Suppressor macrophage (primary cell): ENCODE measurements around the gene P2RX5.
"Not testable (repeated sequence)": the region's sequence is repeated elsewhere in the genome, so short reads cannot be mapped to it uniquely, and the experiment has no call there.

Source experiments
- DNase-seq, 4 experiments: peaks; one replicate each; pipeline ENCODE4 v3.0.0-alpha.2; 2020 to 2022

Gene P2RX5

DNA sequence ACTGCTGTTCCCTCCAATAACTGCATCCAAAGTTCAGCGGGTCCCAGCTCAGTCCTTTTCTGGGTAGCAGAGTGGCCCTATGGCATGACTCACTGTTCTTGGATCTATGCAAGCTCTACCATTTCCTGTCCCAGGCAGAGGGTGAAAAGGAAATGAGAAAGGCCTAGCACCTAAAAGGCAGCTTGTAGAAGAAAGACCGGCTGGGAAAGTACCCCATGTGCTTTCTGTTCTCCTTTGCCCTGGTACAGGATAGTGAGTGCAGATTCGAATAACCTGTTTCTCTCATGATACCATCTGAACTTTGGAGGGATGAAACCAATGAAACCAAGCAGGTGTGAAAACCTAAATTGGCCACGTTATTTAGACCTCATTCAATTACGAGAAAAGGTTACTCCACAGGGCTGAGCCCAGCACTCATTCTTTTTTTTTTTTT, 15.0 kb upstream of the P2RX5 start:
- DNase-seq: peak; percentile 69 to 87 (median 82)

DNA sequence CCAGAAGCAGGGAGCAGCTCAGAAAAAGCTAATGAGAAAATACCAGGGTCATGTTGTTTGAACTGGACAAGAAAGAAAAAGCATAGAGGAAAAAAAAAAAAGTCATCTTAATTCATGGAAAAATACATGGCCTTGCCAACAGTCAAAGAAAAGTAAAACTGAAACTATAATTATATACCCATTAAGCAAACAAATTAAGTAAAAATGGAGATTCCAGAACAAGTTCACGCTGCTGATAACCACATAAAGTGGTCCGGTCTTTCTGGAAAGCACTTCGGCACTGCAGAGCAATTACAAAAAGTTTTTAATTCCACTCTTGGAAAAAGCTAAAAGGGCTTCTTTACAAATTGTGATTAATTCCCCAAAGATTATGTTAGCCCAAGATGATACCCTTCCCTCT, 12.4 kb upstream of the P2RX5 start:
- no peak for DNase-seq

DNA sequence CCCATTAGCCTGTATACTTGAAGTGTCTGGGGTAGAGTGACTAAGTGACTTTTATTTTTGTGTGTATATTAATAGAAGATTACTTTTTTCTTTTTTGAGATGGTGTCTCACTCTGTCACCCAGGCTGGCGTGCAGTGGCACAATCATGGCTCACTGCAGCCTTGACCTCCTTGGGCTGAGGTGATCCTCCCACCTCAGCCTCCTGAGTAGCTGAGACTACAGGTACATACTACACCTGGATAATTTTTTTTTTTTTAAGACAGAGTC, 9.7 kb upstream of the P2RX5 start:
- DNase-seq: not testable (repeated sequence)

DNA sequence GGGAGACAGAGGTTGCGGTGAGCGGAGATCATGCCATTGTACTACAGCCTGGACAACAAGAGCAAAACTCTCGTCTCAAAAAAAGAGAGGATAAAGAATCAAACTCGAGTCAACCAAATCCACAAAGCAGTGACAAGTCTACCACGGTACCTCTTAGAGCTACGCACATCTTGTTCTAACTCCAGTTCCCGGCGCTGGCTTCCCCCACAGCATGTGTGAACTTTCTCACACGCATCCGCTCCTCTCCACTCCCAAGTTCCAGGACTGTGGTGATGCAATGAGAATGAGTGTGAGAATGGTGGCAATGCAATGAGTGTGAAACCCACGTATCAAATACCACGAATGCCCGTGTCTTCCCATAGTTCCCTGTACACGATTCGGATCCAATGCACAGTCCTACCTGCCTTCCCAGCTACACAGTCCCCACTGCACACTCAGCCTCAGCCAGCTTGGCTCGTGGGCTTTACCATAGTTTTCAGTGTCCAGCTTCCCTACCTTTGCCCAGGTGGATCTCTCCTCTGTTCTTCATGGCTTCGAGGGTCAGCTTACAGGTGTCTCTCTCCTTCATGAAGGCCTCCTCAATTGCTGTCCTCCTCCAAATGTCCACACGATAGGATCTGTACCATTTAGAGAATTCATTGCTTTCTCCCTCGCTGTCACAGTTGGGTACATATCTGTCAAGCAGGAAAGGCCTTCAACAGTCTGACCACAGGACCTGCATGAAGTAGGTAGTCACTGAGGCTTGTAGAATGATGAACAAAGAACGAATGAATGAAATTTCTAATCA, 9.2 kb upstream of the P2RX5 start:
- DNase-seq: no peak

DNA sequence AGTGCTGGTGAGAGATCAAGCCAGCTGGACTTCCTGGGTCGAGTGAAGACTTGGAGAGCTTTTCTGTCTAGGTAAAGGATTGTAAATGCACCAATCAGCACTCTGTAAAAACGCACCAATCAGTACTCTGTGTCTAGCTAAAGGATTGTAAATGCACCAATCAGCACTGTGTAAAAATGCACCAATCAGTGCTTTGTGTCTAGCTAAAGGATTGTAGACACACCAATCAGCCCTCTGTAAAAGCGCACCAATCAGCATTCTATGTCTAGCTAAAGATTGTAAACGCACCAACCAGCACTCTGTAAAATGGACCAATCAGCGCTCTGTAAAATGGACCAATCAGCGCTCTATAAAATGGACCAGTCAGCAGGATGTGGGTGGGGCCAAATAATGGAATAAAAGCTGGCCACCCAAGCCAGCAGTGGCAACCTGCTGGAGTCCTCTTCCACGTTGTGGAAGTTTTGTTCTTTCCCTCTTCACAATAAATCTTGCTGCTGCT, 6.1 kb upstream of the P2RX5 start:
- not testable (repeated sequence) for DNase-seq

DNA sequence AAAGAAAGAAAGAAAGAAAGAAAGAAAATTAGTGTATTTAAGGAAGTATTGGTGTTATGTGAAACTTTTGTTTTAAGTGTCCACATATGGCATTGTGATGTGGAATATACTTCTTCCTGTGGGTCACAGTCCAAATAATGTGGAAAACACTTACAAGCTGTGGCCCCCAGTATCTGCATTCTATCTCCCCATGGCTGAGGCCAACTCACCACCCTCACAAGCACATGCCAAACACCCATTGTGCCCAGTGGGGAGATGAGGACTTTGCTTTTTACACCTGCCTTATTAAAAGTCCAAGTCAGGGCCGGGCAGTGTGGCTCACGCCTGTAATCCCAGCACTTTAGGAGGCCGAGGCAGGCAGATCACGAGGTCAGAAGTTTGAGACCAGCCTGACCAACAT, 4.0 kb upstream of the P2RX5 start:
- DNase-seq: no peak

DNA sequence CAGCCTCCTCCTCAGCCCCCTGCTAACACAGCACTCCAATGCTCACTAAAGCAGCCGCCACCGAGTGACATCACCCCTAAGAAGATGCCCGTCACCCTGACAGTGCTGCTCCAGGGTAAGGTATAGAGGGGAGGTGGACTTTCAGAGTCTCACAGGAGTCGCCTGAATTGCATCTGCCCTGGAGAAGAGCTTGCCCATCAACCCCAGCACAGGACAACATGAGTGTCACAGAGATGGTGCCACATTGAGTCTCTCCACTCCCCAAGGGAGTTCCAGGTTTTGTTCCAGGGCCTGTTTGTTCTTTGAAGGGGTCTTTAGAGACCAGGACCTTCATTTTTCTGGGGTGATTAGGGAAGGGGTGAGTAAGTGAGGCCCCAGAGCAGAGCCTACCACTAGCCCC, 2.2 kb upstream of the P2RX5 start:
- no peak for DNase-seq

DNA sequence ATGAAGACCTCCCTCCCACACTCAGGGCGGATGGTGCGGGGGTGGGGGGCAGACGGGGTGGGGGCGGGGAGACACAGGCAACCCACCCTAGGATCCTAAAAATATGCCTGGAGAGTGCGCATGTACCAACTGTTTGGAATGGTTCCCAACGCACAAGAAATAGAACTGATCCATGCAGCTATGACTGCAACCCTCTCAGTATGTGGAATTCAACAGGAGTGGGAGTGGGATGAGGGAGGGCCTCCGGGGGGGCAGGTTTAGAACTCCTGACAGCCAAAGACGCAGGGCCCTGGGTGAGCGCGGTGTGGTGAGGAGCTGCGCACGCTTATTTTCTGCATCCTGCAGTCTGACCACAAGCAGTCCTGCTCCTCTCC, 1.1 kb upstream of the P2RX5 start:
- DNase-seq: no peak

DNA sequence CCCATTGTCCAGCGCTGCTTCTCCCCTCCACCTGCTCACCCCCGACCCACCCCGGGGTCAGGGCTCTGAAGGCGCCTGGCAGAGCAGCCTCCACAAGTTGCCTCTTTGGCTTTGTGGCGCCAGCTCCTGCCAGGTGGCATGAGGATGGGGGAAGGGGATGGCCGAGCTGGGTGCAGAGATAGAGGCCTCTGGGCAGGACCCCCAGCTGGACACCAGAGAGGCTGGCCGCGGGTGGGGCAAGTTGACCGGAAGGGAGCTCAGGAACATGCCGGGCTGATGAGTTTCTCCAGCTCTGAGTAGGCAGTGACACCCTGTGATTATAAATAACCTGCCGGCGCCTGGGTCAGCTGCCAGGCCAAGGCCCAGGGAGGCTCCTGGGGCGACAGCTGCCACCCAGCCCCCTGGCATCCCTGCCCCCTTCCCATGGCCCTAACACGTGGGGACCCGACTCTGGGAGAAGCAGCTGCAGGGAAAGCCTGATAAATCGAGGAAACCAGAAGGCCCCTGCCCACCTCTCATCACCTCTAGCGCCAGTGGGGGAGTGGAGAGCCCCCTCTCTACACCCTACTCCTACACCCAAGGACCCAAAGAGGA, 729 bp downstream of the P2RX5 start:
- no peak for DNase-seq

DNA sequence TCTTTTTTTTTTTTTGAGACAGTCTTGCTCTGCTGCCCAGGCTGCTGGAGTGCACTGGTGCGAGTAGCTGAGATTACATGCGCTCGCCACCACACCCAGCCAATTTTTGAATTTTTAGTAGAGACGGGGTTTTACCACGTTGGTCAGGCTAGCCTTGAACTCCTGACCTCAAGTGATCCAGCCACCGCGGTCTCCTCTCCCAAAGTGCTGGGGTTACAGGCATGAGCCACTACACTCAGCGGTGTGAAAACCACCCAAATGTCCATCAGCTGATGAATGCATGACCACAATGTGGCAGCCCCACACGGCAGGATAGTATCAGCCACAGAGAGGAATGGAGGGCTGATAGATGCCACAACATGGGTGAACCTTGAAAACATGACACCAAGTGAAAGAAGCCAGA, 2.1 kb downstream of the P2RX5 start:
- DNase-seq: no peak

DNA sequence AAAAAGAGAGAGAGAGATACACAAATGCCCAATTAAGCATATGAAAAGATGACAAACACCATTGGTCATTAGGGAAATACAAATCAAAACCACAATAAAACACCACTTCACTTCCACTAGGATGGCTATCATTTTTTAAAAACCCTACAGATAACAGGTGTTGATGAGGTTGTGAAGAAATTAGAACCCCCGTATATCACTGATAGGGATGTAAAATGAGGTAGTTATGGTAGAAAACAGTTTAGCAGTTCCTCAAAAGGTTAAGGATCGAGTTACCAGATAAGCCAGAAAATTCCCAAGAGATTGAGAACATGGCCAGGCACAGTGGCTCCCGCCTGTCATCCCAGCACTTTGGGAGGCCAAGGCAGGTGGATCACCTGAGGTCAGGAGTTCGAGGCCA, 2.8 kb downstream of the P2RX5 start:
- no peak for DNase-seq

DNA sequence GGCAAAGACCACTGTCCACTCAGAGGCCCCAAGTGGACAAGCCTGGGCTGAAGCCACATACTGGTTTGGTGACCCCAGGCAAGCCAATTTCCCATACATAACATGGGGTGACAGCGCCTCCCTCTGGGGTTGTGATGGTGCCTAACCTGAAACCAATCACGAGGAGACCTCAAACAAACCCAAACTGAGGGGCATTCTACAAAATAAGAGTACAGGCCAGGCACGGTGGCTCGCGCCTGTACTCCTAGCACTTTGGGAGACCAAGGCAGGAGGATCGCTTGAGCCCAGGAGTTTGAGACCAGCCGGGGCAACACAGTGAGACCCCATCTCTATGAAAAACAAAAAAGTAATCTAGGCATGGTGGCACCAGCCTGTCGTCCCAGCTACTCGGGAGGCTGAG, 3.6 kb downstream of the P2RX5 start:
- DNase-seq: no peak

DNA sequence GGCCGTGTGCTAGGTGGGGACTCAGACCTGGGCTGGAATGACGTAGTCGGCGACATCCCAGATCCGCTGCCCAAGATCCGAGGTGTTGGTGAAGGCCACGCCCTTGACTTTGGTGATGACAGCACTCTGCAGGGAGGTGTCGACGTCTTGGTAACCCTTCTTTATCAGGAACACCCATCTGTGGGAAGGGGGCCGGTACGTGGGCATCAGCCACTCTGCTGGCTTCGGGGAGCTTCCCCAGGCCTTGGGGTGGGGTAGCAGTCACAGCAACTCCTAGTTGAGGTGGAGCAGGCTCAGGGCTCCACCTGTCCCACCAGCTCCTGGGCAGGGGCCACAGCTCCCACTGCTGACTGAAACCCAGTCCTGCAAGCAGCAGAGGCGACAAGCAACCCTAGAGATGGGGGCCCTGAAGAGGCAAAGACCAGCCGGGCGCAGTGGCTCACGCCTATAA, 4.3 kb downstream of the P2RX5 start:
- DNase-seq: no peak

DNA sequence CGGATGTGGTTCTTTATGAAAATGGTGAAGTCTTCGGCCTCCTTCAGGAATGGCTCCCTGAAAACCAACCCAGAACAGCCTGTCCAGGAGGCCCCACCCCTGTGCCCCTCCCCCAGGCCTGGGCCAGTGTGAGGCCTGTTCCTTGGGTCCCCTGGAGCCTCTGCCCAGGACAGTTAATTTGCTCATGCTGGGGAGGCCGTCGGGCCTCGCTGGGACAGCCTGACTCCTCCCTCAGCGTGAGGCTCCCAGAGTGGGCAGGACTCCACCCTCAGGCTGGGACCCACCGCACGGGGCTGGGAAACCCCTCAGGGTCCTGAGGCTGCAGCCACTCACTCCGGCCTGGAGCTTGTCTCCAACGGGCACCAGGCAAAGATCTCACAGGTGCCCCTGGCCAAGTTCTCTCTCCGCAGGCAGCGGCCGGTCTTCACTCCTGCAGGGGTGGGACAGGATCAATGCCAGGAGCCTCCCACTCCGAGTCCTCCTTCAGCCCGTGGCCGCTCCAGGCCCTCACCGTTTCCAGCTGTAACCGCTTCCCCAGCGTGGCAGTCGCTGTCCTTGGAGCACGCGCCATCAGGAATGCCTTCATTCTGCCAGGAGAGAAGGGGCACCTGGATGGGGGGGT, 5.8 kb downstream of the P2RX5 start:
- no peak for DNase-seq

DNA sequence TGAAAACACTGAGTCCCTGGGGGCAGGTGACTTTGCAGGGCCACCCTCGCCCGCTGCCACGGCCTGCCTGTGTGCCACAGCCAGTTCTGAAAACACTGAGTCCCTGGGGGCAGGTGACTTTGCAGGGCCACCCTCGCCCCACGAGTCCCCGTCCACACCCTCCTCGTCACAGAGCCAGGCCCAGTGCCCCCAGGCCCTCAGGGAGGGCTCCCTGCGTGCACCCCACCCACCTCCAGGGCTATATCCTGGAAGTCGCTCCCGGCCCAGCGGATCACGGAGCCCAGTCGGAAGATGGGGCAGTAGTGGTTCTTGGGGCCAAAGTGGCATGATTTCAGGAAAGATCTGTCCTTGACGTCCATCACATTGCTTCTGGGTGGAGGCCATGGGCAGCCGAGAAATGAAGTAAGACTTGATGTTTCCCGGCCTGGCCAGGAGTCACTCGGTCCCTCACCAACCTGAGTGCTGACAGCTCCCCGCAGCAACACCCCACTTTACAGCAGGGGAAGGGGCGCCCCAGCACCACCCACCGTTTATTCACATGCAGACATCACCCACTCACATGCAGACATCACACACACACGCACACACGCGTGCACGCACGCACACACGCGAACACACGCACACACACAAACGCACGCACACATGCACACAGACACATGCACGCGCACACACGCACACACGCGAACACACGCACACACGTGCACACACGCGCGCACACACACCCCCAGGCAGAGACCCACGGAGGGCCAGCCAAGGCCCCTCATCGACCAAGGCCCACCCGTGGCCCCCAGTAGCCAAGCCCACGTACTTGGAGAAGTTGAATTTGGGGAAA, 6.5 kb downstream of the P2RX5 start:
- no peak for DNase-seq

DNA sequence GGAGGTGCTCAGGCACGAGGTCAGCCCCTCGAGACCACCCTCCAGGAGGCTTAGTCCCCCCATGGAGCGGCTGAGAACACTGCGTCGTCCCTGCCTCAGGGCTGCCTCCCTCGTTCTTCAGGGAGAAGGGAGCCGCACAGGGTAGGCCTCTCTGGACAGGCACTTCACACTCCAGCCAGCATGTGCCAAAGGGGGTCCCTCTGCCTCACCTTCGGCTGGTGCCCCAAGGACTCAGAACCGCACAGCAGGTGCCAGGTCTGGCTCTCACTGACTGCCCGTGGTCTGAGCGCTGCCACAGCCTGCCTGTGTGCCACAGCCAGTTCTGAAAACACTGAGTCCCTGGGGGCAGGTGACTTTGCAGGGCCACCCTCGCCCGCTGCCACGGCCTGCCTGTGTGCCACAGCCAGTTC, 7.1 kb downstream of the P2RX5 start:
- no peak for DNase-seq

DNA sequence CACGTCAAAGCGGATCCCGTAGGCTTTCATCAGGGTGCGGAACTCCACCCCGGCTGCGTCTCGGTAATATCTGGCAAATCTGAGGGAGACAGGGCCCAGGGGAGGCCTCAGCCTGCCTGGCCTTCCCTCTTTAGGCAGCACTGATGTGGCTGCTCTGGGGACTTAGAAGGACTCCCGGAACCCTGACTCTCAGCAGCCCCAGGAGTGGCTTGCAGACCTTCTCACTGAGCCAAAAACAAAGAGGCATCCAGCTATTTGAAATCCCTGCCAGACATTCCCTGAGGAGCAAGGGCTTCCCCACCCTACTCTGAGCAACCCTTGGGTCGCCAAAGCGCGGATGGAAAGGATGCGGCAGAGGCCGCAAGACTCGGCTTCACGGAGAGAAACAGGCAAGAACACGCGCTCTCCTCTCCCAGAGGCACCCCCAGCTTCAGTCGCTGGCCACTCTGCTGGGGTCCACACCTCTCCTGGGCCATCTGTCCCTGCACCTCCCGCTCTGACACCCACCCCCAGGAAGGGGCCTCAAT, 7.9 kb downstream of the P2RX5 start:
- no peak for DNase-seq

DNA sequence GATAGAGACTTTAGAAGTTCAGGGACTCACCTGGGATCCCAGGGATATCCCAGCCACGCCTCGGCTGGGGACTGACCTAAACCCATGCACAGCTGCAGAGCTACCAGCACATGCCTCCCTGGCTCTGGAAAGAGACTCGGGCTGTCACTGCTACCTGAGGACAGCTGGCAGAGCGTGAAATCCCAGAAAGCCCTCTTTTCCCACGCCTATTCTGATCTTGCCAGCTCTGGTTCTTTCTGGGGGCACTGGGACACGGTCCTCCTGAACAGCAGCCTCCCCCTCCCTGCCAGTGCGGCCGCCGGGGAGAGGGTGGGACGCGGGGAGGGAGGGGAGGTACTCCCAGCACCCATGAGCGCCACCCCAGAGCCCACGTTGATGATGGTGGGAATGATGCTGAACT, 10.8 kb downstream of the P2RX5 start:
- DNase-seq: no peak

DNA sequence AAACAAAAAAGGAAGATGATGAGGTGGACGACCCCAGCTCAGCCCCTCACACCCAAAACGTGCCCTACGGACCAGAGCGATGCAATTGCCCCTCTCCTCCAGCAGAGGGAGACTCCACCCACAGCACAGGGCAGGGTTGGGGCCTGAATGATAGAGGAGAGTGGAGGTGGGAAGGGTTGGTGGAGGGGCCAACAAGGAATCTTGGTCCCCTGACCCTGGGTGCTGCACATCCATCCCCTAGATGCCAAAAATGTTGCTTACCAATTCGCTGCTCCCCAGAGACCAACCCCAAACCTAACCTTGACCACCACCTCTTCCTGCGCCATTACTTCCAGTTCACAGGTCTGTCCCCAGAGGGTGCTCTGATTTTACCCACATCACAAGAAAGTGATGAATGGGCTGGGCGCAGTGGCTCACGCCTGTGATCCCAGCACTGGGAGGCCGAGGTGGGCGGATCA, 12.9 kb downstream of the P2RX5 start:
- DNase-seq: peak; percentile 52 to 71 (median 60)

DNA sequence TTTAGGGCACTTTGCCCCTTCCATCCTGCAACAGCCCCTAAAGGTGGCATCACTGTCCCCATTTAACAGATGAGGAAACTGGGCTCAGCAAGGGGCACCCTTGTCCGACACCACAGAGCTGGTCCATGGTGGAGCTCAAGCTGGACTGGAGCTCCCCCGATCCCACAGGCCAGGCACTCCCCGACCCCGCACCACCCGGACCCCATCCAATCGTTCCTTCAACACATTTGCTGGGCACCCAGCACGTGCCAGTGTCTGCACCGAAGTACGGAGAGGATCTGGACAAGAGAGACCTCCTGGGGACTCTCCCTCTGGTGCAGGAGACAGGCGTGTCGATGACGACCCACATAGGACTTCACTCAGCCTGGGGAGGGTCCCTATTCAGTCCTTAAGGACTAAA, 13.9 kb downstream of the P2RX5 start:
- no peak for DNase-seq

DNA sequence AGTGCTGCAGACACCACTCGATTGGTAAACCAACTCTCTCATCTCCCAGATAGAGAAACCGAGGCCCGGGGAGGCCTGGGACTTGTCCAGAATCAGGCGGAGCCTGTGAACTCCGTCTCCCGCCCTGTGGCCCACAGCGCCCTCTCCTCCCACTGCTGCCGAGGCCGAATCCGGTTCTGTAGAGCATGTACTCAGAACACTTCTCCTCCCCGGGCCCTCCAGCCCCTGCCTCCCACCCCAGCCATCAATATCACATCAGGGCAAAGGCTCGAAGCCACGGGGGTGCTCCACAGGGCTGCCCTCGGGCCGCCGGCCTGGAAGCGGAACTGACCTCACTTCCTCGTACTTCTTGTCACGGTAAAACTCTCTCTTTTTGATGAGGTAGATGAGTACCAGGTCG, 14.4 kb downstream of the P2RX5 start:
- DNase-seq: peak in 1 of 4 experiments; percentile 32

DNA sequence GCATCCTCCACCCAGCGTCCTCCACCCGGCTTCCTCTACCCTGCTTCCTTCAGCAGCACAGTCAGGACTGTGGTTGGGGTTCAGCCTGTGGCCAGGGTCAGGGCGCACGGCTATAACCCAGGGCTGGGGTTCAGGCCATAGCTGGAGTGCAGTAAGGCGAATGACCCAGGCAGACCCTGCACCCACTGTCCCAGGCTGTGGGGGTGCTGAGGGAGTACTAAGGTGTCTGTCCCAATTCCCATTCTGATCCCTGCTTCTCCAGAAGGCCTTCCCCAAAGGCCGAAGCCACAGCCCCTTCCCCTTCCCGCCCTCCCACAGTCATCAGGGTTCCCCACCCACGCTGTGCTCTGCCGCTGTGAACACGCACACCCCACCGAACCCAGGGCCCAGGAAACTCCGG, 14.9 kb downstream of the P2RX5 start:
- no peak for DNase-seq
